Testis (tissue), 2 donors: ENCODE data around the gene CPNE6.

Experiments used
- POLR2A ChIP-seq: fragments of 450-650 bp; IDR thresholded peaks from one replicate; pipeline ENCODE4 v1.6.1; 2017; ENCODE audit warnings: antibody characterized with exemption, mild to moderate bottlenecking, moderate library complexity
- TF ChIP-seq, protein P1 (sequence below), 3 experiments: fragments of 450-650 bp in 2 of 3; fragments of 200-600 bp in 1 of 3; sonication (generic) in 1 of 3; IDR thresholded peaks; one replicate each; pipeline ENCODE4 v1.5.1; 2016 to 2019; ENCODE audit warnings: antibody characterized with exemption in 3 of 3, mild to moderate bottlenecking in 2 of 3, moderate library complexity in 1 of 3

DNA sequence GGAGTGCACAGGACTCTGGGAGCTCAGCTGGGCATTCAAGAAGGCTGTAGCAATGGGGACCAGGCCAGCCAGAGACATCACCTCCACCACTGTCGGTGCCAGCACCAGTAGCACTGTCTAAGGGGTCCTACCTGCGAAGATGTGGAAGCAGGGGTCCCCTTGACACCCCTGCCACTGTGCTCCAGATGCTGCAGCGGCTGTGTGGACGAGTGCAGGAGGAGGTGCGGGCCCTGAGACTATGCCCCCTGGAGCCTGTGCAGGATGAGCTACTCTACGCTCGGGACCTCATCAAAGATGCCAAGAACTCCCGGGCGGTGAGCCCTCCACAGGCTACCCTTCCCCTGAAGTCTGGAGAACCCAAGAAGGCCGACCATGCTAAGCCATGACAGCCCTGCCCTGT is 10.9 kb upstream of the CPNE6 start:
- TF ChIP-seq, protein P1, sequence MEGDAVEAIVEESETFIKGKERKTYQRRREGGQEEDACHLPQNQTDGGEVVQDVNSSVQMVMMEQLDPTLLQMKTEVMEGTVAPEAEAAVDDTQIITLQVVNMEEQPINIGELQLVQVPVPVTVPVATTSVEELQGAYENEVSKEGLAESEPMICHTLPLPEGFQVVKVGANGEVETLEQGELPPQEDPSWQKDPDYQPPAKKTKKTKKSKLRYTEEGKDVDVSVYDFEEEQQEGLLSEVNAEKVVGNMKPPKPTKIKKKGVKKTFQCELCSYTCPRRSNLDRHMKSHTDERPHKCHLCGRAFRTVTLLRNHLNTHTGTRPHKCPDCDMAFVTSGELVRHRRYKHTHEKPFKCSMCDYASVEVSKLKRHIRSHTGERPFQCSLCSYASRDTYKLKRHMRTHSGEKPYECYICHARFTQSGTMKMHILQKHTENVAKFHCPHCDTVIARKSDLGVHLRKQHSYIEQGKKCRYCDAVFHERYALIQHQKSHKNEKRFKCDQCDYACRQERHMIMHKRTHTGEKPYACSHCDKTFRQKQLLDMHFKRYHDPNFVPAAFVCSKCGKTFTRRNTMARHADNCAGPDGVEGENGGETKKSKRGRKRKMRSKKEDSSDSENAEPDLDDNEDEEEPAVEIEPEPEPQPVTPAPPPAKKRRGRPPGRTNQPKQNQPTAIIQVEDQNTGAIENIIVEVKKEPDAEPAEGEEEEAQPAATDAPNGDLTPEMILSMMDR (IDR thresholded peaks at IDR 0.05) = no peak
- no peak for TF ChIP-seq POLR2A
